ENCODE results near the gene HMMR.

DNA sequence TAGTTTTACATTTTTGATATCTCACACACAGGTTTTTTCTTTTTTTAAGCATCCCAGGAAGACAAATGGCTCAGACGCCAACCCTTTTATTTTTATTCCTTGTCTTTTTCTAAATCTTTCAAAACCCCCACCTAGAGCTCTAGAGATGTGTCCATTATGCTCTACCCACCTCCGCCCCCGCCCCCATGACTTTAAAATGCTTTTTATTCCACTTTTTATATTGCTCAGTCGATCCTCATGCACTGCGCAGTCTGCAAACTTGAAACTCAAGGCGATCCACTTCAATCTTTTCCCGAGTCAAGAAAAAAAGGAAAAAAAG is 44.6 kb downstream of the HMMR start:
- TF ChIP-seq POLR2A (IDR thresholded peaks at IDR 0.05; ENCODE audit: low read depth, low read length) (no peak), POLR2AphosphoS5 (IDR thresholded peaks at IDR 0.05; ENCODE audit: low read depth, low read length) (no peak)
